Tibial nerve (tissue), 4 donors: ENCODE results near the gene TBX22.

Experiments
- CTCF ChIP-seq, 5 experiments: fragments of 200-600 bp in 3 of 5; fragments of 450-650 bp in 2 of 5; sonication (generic) in 3 of 5; IDR thresholded peaks; one replicate each; pipeline ENCODE4 v1.5.1; 2016 to 2019; ENCODE audit warnings: antibody characterized with exemption in 5 of 5, mild to moderate bottlenecking in 3 of 5, moderate library complexity in 2 of 5
- EP300 ChIP-seq, 2 donors: sonication (generic); formaldehyde crosslinking; IDR thresholded peaks; one replicate each; pipeline ENCODE4 v1.6.1; 2017; ENCODE audit warnings: antibody characterized with exemption in 2 of 2, mild to moderate bottlenecking in 1 of 2

DNA sequence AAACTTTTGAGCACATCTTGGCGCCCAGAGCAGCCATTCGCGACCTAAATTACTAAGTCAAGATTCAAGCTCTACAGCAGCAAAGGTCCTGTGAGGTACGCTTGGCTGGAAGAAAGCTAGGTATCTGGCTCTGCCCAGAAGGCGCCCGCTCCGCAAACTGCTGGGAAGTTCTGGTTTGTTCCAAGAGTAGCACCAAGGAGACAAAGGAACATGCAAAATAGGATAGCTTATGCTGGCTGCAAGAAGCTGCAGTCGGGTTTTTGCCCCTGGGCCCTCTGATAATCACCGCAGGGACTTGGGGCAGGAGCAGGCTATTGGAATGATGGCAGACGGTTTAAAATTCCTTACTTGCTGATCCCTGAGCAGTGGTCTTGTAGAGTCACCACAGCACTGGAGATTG is 3.0 kb upstream of the TBX22 start:
- TF ChIP-seq CTCF (IDR thresholded peaks at IDR 0.05) (no peak), EP300 (IDR thresholded peaks at IDR 0.05) (no peak)
